ENCODE data around the gene CHST3.

- TF ChIP-seq CTCF (conservative IDR thresholded peaks at IDR 0.05; ENCODE audit: low read depth in 2 of 2) (no peak), POLR2AphosphoS5 (IDR thresholded peaks at IDR 0.05; ENCODE audit: low read depth) (no peak), EZH2phosphoT487 (IDR thresholded peaks at IDR 0.05; ENCODE audit: unreplicated experiment) (no peak), NANOG (IDR thresholded peaks at IDR 0.05; ENCODE audit: borderline replicate concordance) (no peak), JUNB (IDR thresholded peaks at IDR 0.05; ENCODE audit: unreplicated experiment) (no peak), REST (IDR thresholded peaks at IDR 0.05; ENCODE audit: unreplicated experiment) (no peak), EZH2 (IDR thresholded peaks at IDR 0.05; ENCODE audit: low read depth, unreplicated experiment) (no peak), CREB1 (CRISPR knock-in tag; IDR thresholded peaks at IDR 0.05; ENCODE audit: low read depth) (no peak), STAT1 (IDR thresholded peaks at IDR 0.05; ENCODE audit: unreplicated experiment) (no peak), ZNF331 (CRISPR knock-in tag; IDR thresholded peaks at IDR 0.05; ENCODE audit: low read depth) (no peak), ZNF114 (CRISPR knock-in tag; IDR thresholded peaks at IDR 0.05) (no peak), ETS1 (IDR thresholded peaks at IDR 0.05) (no peak)
Measured at GRCh38 chr10:72024596-72024995, 60.4 kb downstream of the CHST3 start.

All from GM23338 (cell line).